SJSA1 (cell line): Measurements from ENCODE around the gene ZNF19. TPM values are rescaled to one million over a fixed set of nuclear protein-coding genes. Genes with fewer than 3 reads are reported as not detected.

ENCODE experiments used
- DNase-seq, 2 experiments: peaks; one replicate each; pipeline ENCODE4 v3.0.0-alpha.2; 2015 to 2020; ENCODE audit warnings: low spot score in 2 of 2, low read depth in 1 of 2
- H3K27ac ChIP-seq: fragments of 250-450 bp; sonication (Bioruptor Pico); 2 replicates; pipeline ENCODE4 v1.5.1; 2020; ENCODE audit warnings: mild to moderate bottlenecking, moderate library complexity
- H3K27me3 ChIP-seq: fragments of 250-450 bp; sonication (Bioruptor Pico); replicated peaks from 2 replicates; pipeline ENCODE4 v1.5.1; 2020; ENCODE audit warnings: mild to moderate bottlenecking, moderate library complexity
- H3K36me3 ChIP-seq: fragments of 250-450 bp; sonication (Bioruptor Pico); 2 replicates; pipeline ENCODE4 v1.5.1; 2020; ENCODE audit warnings: mild to moderate bottlenecking
- H3K4me1 ChIP-seq: fragments of 250-450 bp; sonication (Bioruptor Pico); replicated peaks from 2 replicates; pipeline ENCODE4 v1.6.1; 2021; ENCODE audit warnings: mild to moderate bottlenecking
- H3K4me3 ChIP-seq: fragments of 250-450 bp; sonication (Bioruptor Pico); 2 replicates; pipeline ENCODE4 v1.5.1; 2020; ENCODE audit warnings: mild to moderate bottlenecking
- H3K9me3 ChIP-seq: fragments of 250-450 bp; sonication (Bioruptor Pico); replicated peaks from 2 replicates; pipeline ENCODE4 v1.5.1; 2020; ENCODE audit warnings: mild to moderate bottlenecking
- total RNA-seq: library from RNA; depleted of rRNA; stranded (reverse); fragments of >200 nt; shearing (Covaris generic); gene quantifications from 2 replicates; pipeline ENCODE4 v1.2.3, GENCODE V29; 2014; rRNA removed

Gene ZNF19
- total RNA-seq, 1 experiment from 2014 or later = 0.95 TPM

DNA sequence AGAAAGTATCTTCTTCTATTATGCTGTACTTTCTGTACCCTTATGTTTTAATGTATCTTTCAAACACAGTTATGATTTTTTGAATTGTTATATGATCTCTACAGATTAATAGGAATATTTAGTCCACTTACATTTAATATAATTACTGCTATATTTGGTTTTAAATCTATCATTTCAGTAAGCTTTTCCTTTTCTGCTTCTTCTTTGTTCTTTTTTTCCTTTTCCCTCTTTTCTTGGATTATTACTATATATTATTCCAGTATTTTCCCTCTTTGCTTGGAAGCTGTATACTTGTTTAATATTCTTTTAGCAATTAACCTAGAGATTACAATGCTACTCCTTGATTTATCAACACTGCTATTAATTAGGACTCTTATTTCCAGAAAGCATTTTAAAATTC lies 60.7 kb downstream of the ZNF19 start:
- no peak for DNase-seq
- no peaks in the 10 kb centered on the region; the same call in 1 of the 2 replicates for H3K4me1 ChIP-seq
- peaks cover 30% of the 10 kb centered on the region for H3K27me3 ChIP-seq
- H3K4me3 ChIP-seq = no peak overlapping the region
- H3K27ac ChIP-seq = no peak overlapping the region
- no peaks in the 10 kb centered on the region for H3K36me3 ChIP-seq
- H3K9me3 ChIP-seq = peaks cover 5% of the 10 kb centered on the region; the same call in 1 of the 2 replicates

DNA sequence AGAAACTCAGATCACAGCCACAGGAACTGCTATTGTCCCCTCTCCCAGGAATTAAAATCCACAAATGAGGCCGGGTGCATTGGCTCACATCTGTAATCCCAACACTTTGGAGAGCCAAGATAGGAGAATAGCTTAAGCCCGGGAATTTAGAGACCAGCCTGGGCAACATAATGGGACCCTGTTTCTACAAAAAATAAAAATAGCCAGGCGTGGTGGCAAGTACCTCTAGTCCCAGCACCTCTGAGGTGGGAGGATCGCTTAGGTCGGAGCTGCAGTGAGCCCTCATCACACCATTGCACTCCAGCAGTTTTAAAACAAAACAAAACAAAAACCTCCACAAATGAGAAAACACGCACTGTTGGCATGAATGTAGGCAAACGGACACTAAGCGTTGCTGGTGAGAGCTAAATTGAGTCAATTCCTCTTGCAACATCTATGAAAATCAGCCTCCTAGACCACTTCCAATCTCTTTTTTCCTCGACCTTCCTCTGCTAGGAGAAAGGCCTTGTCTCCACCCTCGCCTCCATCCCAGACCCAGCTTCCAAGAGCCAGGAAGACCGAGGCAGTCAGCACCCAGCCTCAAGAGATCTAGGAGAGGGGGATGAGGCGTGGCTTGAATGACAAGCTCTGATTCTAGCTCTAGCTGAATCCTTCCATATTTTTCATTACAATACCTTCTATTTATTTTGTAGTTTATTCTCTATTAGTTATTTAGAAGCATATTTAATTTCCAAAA lies 62.1 kb downstream of the ZNF19 start:
- no peak overlapping the region for H3K4me3 ChIP-seq
- no peak overlapping the region for H3K27ac ChIP-seq
- no peaks in the 10 kb centered on the region; the same call in 1 of the 2 replicates for H3K4me1 ChIP-seq
- H3K9me3 ChIP-seq = peaks cover 5% of the 10 kb centered on the region; the same call in 1 of the 2 replicates
- DNase-seq = no peak
- H3K36me3 ChIP-seq = no peaks in the 10 kb centered on the region
- peaks cover 30% of the 10 kb centered on the region for H3K27me3 ChIP-seq

DNA sequence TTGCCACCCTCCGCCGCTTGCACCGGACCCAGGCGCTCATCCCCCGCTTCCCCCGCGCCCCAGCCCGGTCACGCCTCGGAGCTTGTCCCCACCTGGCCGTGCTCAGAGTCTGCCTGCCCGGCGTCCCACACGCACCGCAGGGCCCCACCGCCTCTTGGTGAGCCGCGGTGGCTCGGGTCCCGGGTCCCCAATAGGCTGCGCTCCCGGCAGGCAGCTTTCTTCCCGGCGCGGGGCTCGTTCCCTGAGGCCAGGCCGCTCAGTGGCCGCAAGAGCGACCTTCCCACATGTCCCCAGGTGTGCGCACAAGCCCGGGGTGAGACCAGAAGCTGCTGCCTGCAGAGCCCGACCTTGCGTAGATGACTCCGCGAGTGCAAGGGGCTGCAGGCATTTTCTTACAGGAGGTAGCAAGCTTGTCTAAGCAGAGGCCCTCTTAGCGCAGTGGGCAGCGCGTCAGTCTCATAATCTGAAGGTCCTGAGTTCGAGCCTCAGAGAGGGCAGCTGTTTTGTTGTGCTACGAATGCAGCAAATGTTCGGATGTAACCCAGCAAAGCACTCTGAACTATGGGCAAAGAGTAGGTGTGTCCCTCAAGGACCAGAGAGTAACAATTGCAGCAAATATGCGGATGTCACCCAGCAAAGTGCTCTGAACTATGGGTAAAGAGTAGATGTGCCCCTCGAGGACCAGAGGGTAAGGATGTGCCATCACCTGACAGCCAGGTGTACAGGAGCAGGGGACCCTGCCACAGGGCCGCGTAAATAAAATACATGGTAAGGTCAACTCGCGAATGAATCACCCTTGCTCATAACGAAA lies 62.9 kb downstream of the ZNF19 start:
- peaks cover 5% of the 10 kb centered on the region; the same call in 1 of the 2 replicates for H3K9me3 ChIP-seq
- no peak overlapping the region for H3K4me3 ChIP-seq
- H3K36me3 ChIP-seq = no peaks in the 10 kb centered on the region
- peaks cover 30% of the 10 kb centered on the region for H3K27me3 ChIP-seq
- H3K27ac ChIP-seq = no peak overlapping the region
- DNase-seq = peak in 1 of 2 experiments; percentile 59
- H3K4me1 ChIP-seq = no peaks in the 10 kb centered on the region; the same call in 1 of the 2 replicates

DNA sequence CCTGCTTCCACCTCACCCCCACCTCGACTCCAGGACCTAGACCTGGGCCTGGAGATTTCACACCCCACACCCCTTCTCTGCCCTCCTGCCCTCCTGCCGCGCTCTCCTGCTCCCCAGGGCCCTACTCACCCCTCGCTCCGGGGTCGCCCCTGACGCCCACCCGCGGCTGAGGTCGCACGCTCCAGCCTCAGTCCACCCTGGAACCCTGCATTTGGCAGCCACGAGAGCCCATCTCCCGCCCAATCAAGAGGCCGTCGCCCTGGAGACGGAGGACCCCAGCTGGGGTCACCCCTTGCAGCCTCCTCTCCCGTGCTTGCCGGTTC lies 63.4 kb downstream of the ZNF19 start:
- no peak overlapping the region for H3K4me3 ChIP-seq
- no peak for DNase-seq
- peaks cover 30% of the 10 kb centered on the region for H3K27me3 ChIP-seq
- H3K36me3 ChIP-seq = no peaks in the 10 kb centered on the region
- H3K27ac ChIP-seq = no peak overlapping the region
- H3K4me1 ChIP-seq = no peaks in the 10 kb centered on the region; the same call in 1 of the 2 replicates
- H3K9me3 ChIP-seq = peaks cover 5% of the 10 kb centered on the region; the same call in 1 of the 2 replicates

DNA sequence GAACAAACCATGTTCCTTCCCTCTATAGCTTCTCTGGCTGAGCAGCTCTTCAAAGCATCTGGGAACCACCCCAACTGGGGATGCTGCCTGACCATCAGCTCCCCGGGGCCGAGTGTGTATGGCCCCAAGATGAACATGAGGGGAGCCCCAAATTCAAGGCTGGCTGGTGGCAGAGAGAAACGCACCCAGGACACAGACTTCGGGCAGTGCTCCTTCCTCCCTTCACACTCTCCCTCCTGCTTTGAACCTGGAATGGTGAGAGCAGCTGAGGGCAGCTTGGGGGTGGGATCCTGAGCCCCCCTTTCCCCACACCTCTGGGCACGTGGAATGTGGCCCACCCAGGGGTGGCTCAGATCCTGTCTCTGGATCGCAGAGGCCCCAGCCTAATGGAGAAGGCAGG lies 64.5 kb downstream of the ZNF19 start:
- Histone ChIP-seq H3K4me1 (no peaks in the 10 kb centered on the region; the same call in 1 of the 2 replicates), H3K9me3 (peaks cover 5% of the 10 kb centered on the region; the same call in 1 of the 2 replicates), H3K36me3 (no peaks in the 10 kb centered on the region), H3K27ac (no peak overlapping the region), H3K4me3 (no peak overlapping the region), H3K27me3 (peaks cover 30% of the 10 kb centered on the region)
- DNase-seq = no peak

DNA sequence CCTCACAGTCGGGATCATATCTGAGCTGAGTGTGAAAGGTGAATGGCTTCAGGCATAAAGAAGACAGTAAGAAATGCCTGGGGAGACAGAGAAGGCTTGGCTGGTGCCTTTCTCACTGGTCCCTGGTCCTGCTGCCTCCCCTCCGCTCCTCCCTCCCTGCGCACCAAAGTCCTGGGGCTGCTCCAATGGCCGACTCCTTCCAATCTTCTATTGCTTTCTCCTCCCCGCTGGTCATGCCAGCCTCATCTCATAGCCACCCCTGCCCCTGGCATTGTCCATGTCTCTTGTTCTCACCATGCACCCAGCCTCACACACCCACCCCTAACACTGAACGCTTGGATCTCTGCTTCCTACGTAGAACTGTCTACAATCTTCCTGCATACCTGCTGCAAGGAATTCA lies 65.3 kb downstream of the ZNF19 start:
- H3K27ac ChIP-seq = no peak overlapping the region
- no peak for DNase-seq
- peaks cover 5% of the 10 kb centered on the region; the same call in 1 of the 2 replicates for H3K9me3 ChIP-seq
- no peaks in the 10 kb centered on the region; the same call in 1 of the 2 replicates for H3K4me1 ChIP-seq
- H3K36me3 ChIP-seq = no peaks in the 10 kb centered on the region
- H3K4me3 ChIP-seq = no peak overlapping the region
- peaks cover 30% of the 10 kb centered on the region for H3K27me3 ChIP-seq

Other genes with a start within 250 kb of the ZNF19 start
- gene CMTR2, start 199.9 kb downstream of the ZNF19 start, total RNA-seq = 17.0 and 31.2 TPM in 2 replicates
- gene CALB2, start 130.6 kb downstream of the ZNF19 start, total RNA-seq = 50.4 and 55.0 TPM in 2 replicates
- gene TLE7, start 47.3 kb downstream of the ZNF19 start, total RNA-seq = not detected in 2 replicates
- 8.6 and 17.6 TPM in 2 replicates for gene ZNF23, start 27.1 kb downstream of the ZNF19 start, total RNA-seq
- not detected in 2 replicates for gene CHST4, start 37.1 kb upstream of the ZNF19 start, total RNA-seq
- not detected in 2 replicates for gene TAT, start 87.8 kb upstream of the ZNF19 start, total RNA-seq
- not detected in 2 replicates for gene MARVELD3, start 136.9 kb upstream of the ZNF19 start, total RNA-seq
- 9.1 and 9.9 TPM in 2 replicates for gene PHLPP2, start 235.4 kb upstream of the ZNF19 start, total RNA-seq